A549 (cell line): ENCODE data around the gene ZNF652.

Source experiments
- CHD2 ChIP-seq: fragments of 150-350 bp; IDR thresholded peaks from 2 replicates; pipeline ENCODE4 v1.6.1; 2014; ENCODE audit warnings: low read length; ENCODE audit not compliant: partially characterized antibody
- CTCF ChIP-seq: fragments of >200 bp; sonication (Bioruptor Twin); formaldehyde crosslinking; IDR thresholded peaks from 3 replicates; pipeline ENCODE4 v1.5.1; 2016
- EHMT2 ChIP-seq: fragments of 200-600 bp; sonication (generic); IDR thresholded peaks from 2 replicates; pipeline ENCODE4 v1.6.1; 2016; ENCODE audit warnings: antibody characterized with exemption, low read depth, mild to moderate bottlenecking, moderate library complexity
- GATA3 ChIP-seq: IDR thresholded peaks from 2 replicates; pipeline ENCODE4 v1.6.1; 2012; ENCODE audit warnings: borderline replicate concordance
- HDAC2 ChIP-seq: fragments of 200-600 bp; sonication (generic); IDR thresholded peaks from 2 replicates; pipeline ENCODE4 v1.6.1; 2016

DNA sequence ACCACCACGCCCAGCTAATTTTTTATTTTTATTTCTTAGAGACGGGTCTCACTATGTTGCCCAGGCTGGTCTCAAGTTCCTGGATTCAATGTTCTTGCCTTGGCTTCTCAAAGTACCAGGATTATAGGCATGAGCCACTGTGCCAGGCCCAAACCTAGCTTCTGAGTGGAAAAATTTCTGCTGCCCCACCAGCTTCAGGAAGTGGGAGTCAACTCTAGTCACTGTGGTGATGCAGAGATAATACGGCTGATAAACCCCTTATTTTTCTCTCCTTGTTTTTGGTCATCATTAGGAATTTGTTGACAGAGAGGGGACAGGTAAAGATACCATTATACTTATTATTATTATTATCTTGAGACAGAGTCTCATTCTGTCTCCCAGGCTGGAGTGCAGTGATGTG lies 103.7 kb downstream of the ZNF652 start:
- no peak for TF ChIP-seq GATA3
- TF ChIP-seq CTCF: no peak
- TF ChIP-seq HDAC2: no peak
- TF ChIP-seq CHD2: no peak
- TF ChIP-seq EHMT2: no peak
